ENCODE results near the gene FBXO41. TPM values are rescaled to one million over a fixed set of nuclear protein-coding genes. Genes with fewer than 3 reads are reported as not detected.

The FBXO41 gene
- polyA plus RNA-seq, 1 donor from 2014 or later, result 6.0 TPM

DNA sequence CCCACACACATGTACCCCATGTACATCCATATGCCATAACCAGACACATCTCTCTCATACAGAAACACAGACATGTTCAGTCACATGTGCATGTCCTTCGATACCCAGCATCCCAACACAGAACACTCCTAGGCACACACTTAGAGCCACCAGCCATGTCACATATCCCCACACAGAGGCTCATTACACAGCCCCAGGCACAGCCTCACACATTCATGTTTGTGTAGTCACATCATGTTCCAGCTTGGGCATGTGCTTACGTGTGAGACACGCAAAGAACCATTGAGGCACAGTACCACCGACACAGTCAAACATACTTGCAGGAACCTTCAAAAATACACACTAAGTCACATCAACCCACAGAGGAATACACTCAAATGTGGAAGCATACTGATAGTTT lies 17.3 kb downstream of the FBXO41 start:
- no peak overlapping the region for H2AFZ ChIP-seq (ENCODE audit: low read depth, low read length)
- H3K9ac ChIP-seq (ENCODE audit: low read length), result no peak overlapping the region
- H3F3A ChIP-seq (ENCODE audit: insufficient read depth, low read length, poor library complexity, severe bottlenecking), result no peaks in the 10 kb centered on the region
- no peaks in the 10 kb centered on the region for H3K9me2 ChIP-seq (ENCODE audit: insufficient read depth, low read length)
- peaks cover 34% of the 10 kb centered on the region for H3K27me3 ChIP-seq (ENCODE audit: insufficient read depth, low read depth, low read length)
- no peaks in the 10 kb centered on the region for H3K79me2 ChIP-seq (replicated peaks; ENCODE audit: insufficient read depth, low read length)
- TF ChIP-seq POLR2AphosphoS5 (IDR thresholded peaks at IDR 0.05) (no peak), EZH2 (IDR thresholded peaks at IDR 0.05; ENCODE audit: borderline replicate concordance, insufficient read depth, low read length, poor library complexity, severe bottlenecking) (no peak), REST (IDR thresholded peaks at IDR 0.05; ENCODE audit: borderline replicate concordance) (no peak), RAD21 (conservative IDR thresholded peaks at IDR 0.05) (no peak), SMC3 (conservative IDR thresholded peaks at IDR 0.05; ENCODE audit: poor library complexity) (no peak), MXI1 (conservative IDR thresholded peaks at IDR 0.05; ENCODE audit: poor library complexity, severe bottlenecking) (no peak), TAF1 (IDR thresholded peaks at IDR 0.05; ENCODE audit: low read depth) (no peak), EP300 (conservative IDR thresholded peaks at IDR 0.05; ENCODE audit: poor library complexity, severe bottlenecking) (no peak), CTCF (IDR thresholded peaks at IDR 0.05; ENCODE audit: poor library complexity, severe bottlenecking) (no peak)
- H3K9me3 ChIP-seq (ENCODE audit: low read length), result no peaks in the 10 kb centered on the region
- H3K4me2 ChIP-seq (ENCODE audit: low read length), result no peak overlapping the region
- no peaks in the 10 kb centered on the region for H3K36me3 ChIP-seq (ENCODE audit: insufficient read depth, low read length)
- peak overlapping the region; percentile 1 for H3K4me3 ChIP-seq (ENCODE audit: low read length)
- H3K27ac ChIP-seq (ENCODE audit: low read length), result no peak overlapping the region
- H4K20me1 ChIP-seq (ENCODE audit: insufficient read depth), result no peaks in the 10 kb centered on the region

DNA sequence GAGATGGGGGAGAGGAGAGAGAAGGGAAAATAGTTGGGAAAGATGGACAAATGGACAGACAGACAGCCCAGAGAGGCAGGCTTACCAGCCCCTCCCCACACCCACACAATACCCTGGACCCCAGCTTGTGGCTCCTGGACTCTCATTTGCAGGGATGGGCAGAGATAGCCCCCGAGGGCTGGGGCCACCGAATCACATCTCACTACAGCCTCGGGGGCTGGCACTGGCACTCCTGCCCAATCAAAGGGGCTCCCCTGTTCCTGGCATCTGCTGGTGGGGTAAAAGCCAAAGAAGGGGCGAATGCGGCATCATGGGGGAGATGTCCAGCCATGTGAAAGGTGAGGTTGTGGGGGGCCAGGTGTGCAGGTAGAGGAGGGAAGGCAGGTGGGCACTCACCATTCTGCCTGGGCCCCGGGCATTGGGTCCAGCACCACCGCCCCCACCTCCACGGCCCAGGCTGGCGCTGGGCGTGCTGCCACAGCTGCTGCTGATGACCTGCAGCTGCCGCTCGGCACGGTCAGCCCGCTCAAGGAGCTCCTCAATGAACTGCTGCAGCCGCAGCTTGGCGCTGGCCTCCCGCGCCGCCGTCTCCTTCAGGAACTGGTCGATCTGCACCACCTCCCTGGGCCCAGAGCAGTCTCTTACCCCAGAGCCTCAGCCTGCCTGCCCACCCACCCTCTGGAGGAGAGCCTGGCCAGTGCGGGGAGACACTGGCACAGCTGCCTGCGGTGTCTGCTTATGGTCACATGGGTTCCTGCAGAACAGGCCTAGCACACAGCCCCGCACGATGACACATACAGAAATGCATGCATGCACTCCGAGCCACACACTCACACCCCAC lies 18.0 kb downstream of the FBXO41 start:
- peaks cover 34% of the 10 kb centered on the region for H3K27me3 ChIP-seq (ENCODE audit: insufficient read depth, low read depth, low read length)
- no peaks in the 10 kb centered on the region for H4K20me1 ChIP-seq (ENCODE audit: insufficient read depth)
- no peaks in the 10 kb centered on the region for H3K79me2 ChIP-seq (replicated peaks; ENCODE audit: insufficient read depth, low read length)
- TF ChIP-seq EP300 (conservative IDR thresholded peaks at IDR 0.05; ENCODE audit: poor library complexity, severe bottlenecking) (no peak), RAD21 (conservative IDR thresholded peaks at IDR 0.05) (no peak), SMC3 (conservative IDR thresholded peaks at IDR 0.05; ENCODE audit: poor library complexity) (no peak), EZH2 (IDR thresholded peaks at IDR 0.05; ENCODE audit: borderline replicate concordance, insufficient read depth, low read length, poor library complexity, severe bottlenecking) (no peak)
- no peaks in the 10 kb centered on the region for H3F3A ChIP-seq (ENCODE audit: insufficient read depth, low read length, poor library complexity, severe bottlenecking)
- no peak overlapping the region for H3K4me3 ChIP-seq (ENCODE audit: low read length)
- H2AFZ ChIP-seq (ENCODE audit: low read depth, low read length), result no peak overlapping the region
- no peaks in the 10 kb centered on the region for H3K36me3 ChIP-seq (ENCODE audit: insufficient read depth, low read length)
- H3K4me2 ChIP-seq (ENCODE audit: low read length), result no peak overlapping the region
- no peaks in the 10 kb centered on the region for H3K9me3 ChIP-seq (ENCODE audit: low read length)
- no peaks in the 10 kb centered on the region for H3K9me2 ChIP-seq (ENCODE audit: insufficient read depth, low read length)
- no peak overlapping the region for H3K9ac ChIP-seq (ENCODE audit: low read length)
- H3K27ac ChIP-seq (ENCODE audit: low read length), result no peak overlapping the region

Data from neural cell (in vitro differentiated cells).